HG03066 (cell line): ENCODE results near the gene UPB1.

Source experiments
- ATAC-seq: cut with Tn5 transposase; IDR thresholded peaks from one replicate; pipeline ENCODE4 v1.9.1; 2021; ENCODE audit warnings: low read depth; ENCODE audit not compliant: unreplicated experiment

The UPB1 gene

GRCh38 chr22:24494528-24495364, at the start of gene UPB1:
Gene UPB1, plus strand, starts transcription at chr22:24495332. Its CDS starts 72 bp downstream, at chr22:24495404.
- ATAC-seq, result no peak

- ATAC-seq, result no peak
These were observed 49.5 kb upstream of the UPB1 start for GRCh38 chr22:24445481-24446259.

- ATAC-seq, result no peak
These were observed 48.9 kb upstream of the UPB1 start for GRCh38 chr22:24446260-24446611.

DNA sequence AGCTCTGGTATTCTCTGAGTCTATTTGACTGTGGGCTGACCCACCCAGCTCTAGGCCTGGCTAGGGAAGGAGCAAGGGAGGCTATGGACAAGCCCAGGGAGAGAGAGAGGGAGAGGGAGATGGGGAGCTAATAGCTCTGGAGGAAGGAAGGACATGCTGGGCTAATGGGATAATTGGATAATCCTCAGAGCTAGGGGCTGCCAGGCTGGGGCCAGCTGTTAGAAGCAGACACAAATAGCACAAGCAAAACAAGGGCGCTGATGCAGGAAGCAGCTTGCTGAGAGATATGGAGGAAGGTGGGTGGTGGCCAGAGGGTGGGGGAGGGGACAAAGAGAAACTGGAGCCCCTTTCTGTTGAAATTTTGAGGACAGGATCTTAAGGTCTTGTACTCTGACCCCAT, 44.5 kb upstream of the UPB1 start:
- no peak for ATAC-seq

DNA sequence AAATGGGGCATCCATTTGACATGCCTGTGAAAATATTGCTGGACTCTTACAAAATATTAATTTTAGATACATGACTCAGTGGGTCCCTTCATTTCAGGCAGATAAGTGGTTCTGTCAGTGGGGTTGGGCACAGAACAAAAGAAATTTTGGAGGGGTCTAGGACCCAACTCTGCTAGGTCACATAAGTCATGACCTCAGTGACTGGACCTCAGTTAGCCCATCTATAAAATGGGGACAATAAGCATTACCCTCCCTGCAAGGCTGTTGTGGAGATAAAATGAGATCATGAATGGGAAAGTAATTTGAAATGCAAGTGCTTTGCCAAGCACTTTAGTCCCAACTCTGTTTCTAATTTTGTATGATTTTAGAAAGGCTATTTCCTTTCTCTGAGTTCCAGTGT, 44.0 kb upstream of the UPB1 start:
- no peak for ATAC-seq

GRCh38 chr22:24453853-24454252, 41.3 kb upstream of the UPB1 start:
- no peak for ATAC-seq

- ATAC-seq, result no peak
These were observed 40.1 kb upstream of the UPB1 start for GRCh38 chr22:24455039-24455438.

- ATAC-seq, result no peak
These were observed 39.2 kb upstream of the UPB1 start for GRCh38 chr22:24455751-24456426.

- ATAC-seq, result no peak
These were observed 37.2 kb upstream of the UPB1 start for GRCh38 chr22:24457894-24458420.

DNA sequence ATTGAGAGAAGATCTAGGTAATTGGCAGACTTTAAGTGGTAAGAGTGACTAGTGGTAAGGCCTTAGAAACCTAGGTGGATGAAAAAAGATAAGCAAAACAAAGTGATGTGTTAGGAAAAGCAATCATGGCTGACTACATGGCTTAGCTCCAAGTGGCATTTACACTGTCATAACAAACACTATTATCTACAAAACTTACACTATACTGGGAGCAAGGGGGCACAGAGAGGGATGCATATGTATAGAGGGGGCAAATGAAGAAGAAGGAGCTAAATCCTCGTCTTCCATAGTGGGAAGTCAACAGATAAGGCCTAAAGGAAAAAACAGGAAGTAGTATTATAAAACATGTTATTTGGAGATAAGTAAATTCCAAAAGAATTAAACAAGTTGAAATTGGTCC, 35.2 kb upstream of the UPB1 start:
- ATAC-seq, result no peak

DNA sequence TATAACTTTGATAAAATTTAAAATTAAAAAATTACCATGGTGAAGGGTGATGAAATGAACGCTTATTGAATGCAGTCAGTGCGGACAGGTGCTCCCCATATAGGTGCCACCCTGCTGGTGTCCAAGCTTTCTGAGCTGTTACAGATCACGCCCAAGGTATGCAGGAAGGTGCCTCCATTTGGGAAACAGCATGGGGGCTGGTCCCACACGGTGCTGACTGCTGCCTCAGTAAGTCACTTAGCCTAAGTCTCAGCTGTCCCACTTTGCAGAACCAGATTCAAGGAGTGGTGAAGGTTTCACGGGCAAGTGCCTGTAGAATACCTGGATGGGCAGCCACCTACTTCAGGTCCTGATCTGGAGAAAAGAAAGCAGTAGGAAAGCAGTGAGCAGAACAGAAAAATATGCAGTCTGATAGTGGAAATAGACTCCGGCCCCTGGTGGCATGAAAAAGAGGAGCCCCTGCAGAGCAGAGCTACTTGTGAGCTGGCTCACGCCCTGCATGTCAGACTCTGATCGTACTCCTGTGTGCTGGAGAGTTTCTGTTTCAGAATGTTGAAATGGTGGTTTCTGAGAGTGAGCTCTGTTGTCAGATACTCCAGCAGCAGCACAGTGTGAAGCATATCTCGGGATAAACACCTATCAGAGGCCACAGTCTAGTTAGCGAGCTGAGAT, 34.6 kb upstream of the UPB1 start:
- no peak for ATAC-seq

- no peak for ATAC-seq
These were observed 31.9 kb upstream of the UPB1 start for GRCh38 chr22:24463071-24463760.

DNA sequence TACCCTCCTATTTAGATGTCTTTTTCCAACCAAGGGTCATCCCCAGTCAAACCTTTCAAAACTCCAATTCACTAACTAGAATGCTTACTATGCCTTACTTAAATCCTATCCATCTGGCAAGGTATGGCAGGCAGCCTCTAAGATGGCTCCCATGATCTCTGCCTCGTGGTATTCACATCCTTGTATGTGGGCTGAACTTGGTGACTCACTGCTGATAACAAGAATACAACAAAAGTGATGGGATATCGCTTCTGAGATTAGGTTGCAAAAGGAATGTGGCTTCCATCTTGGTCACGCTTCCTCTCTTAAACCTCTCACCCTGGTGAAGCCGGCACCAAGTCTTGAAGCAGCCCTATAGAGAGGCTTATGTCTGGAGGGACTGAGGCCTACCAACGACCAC, 29.6 kb upstream of the UPB1 start:
- no peak for ATAC-seq

- ATAC-seq, result no peak
These were observed 29.2 kb upstream of the UPB1 start for GRCh38 chr22:24465975-24466374.

GRCh38 chr22:24466716-24467328, 28.3 kb upstream of the UPB1 start:
- ATAC-seq, result no peak

- no peak for ATAC-seq
These were observed 27.8 kb upstream of the UPB1 start for GRCh38 chr22:24467340-24467739.

DNA sequence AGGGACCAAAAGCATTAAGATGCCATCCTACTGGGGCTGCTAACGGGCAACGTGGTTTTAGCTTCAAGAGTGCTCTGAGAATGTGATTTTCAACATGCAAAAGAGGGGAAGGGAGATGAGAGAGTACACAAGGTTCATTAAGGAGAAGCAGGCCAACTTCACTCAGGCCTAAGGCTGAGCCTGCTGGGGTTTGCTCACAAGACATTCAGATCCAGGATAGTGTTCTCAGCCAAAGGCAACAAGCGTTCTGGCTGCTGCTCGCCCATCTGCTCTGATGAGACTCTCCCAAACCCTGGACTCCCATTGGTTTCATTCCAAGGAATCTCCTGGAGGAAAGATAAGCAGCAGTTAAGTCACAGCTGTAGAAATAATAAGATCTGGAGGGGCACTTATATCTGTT, 23.6 kb upstream of the UPB1 start:
- ATAC-seq, result no peak

- ATAC-seq, result no peak
These were observed 21.8 kb upstream of the UPB1 start for GRCh38 chr22:24473284-24473683.

DNA sequence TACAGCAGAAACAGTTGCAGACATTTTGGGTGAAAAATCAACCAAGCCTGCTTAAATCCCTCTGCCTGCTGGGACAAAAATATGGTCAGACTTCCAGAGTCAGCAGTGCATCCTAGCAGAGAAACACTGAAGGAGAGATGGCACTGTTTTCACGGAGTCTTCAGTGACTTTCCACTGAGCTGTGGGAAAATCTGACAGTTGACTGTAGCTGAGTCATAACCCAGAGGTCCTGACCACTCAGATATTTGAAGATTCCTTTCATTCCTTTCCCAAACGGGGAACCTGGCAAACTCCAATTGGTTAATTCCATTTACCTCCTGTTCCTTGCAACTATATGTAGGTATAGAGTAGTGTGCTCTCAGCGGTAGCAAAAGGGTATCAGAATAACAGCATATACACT, 20.9 kb upstream of the UPB1 start:
- ATAC-seq, result no peak
